A549 (cell line): Measurements from ENCODE around the gene EPHB1.

Source experiments
- CTCF ChIP-seq: fragments of >200 bp; sonication (Bioruptor Twin); formaldehyde crosslinking; IDR thresholded peaks from 3 replicates; pipeline ENCODE4 v1.5.1; 2016
- ESRRA ChIP-seq: fragments of 150-350 bp; IDR thresholded peaks from 2 replicates; pipeline ENCODE4 v1.6.1; 2014; ENCODE audit warnings: mild to moderate bottlenecking, low read length, borderline replicate concordance
- POLR2A ChIP-seq: IDR thresholded peaks from 2 replicates; pipeline ENCODE4 v1.6.1; 2012; ENCODE audit warnings: mild to moderate bottlenecking, low read length
- RAD21 ChIP-seq, 2 experiments: fragments of >200 bp in 1 of 2; sonication (Bioruptor Twin) in 1 of 2; formaldehyde crosslinking in 1 of 2; IDR thresholded peaks in 1 of 2; conservative IDR thresholded peaks in 1 of 2; 2 replicates in 1 of 2; 3 replicates in 1 of 2; pipeline ENCODE4 v1.6.1; 2012 to 2018; ENCODE audit warnings: inconsistent platforms in 1 of 2
- REST ChIP-seq: fragments of 200-600 bp; sonication (generic); IDR thresholded peaks from 2 replicates; pipeline ENCODE4 v1.6.1; 2016; ENCODE audit warnings: antibody characterized with exemption, mild to moderate bottlenecking, moderate library complexity
- SMC3 ChIP-seq: fragments of >200 bp; sonication (Bioruptor Twin); formaldehyde crosslinking; IDR thresholded peaks from 3 replicates; pipeline ENCODE4 v1.6.1; 2018; ENCODE audit warnings: inconsistent platforms
- SREBF2 ChIP-seq: fragments of 450-650 bp; IDR thresholded peaks from 2 replicates; pipeline ENCODE4 v1.6.1; 2014; ENCODE audit warnings: mild to moderate bottlenecking, moderate library complexity
- ZSCAN20 ChIP-seq: fragments of 250-450 bp; sonication (Bioruptor Pico); IDR thresholded peaks from 2 replicates; pipeline ENCODE4 v1.8.0; 2022; ENCODE audit warnings: mild to moderate bottlenecking, moderate library complexity

- TF ChIP-seq CTCF, result no peak
- no peak for TF ChIP-seq ZSCAN20 (CRISPR knock-in tag)
- no peak for TF ChIP-seq SREBF2
- TF ChIP-seq SMC3, result no peak
- TF ChIP-seq POLR2A, result no peak
- no peak for TF ChIP-seq REST
- no peak for TF ChIP-seq RAD21 (conservative IDR thresholded peaks at IDR 0.05 in 1 of 2, IDR thresholded peaks at IDR 0.05 in 1 of 2)
- no peak for TF ChIP-seq ESRRA
Observed at GRCh38 chr3:135260025-135260424, 465.0 kb downstream of the EPHB1 start.
